HG03039 (cell line): ENCODE results near the gene SP2.
A peak's percentile ranks its signal among the peaks of the same experiment; 100 is the strongest.

Experiments
- ATAC-seq: cut with Tn5 transposase; IDR thresholded peaks from one replicate; pipeline ENCODE4 v1.9.1; 2021; ENCODE audit warnings: mild to moderate bottlenecking, moderate library complexity; ENCODE audit not compliant: unreplicated experiment

SP2 gene

GRCh38 chr17:47895856-47896671 lies at the start of gene SP2:
Gene SP2 (plus strand): TSS chr17:47896236. CDS start chr17:47896287, 51 bp downstream.
- peak; percentile 87 for ATAC-seq

- no peak for ATAC-seq
Measured at GRCh38 chr17:47846716-47847340, 49.2 kb upstream of the SP2 start.

- no peak for ATAC-seq
Measured at GRCh38 chr17:47847341-47848197, 48.5 kb upstream of the SP2 start.

- ATAC-seq: no peak
Measured at GRCh38 chr17:47848198-47848513, 47.9 kb upstream of the SP2 start.

- ATAC-seq: no peak
Measured at GRCh38 chr17:47850373-47850691, 45.7 kb upstream of the SP2 start.

- ATAC-seq: no peak
Measured at GRCh38 chr17:47850692-47851573, 45.1 kb upstream of the SP2 start, which contains the start of gene SP6. Gene SP6 (minus strand): TSS chr17:47851163. CDS start chr17:47848429, 2,734 bp downstream.

GRCh38 chr17:47851764-47852112 lies 44.3 kb upstream of the SP2 start:
- no peak for ATAC-seq

GRCh38 chr17:47852113-47852949 lies 43.7 kb upstream of the SP2 start:
- no peak for ATAC-seq

- ATAC-seq: no peak
Measured at GRCh38 chr17:47853616-47854015, 42.4 kb upstream of the SP2 start.

- no peak for ATAC-seq
Measured at GRCh38 chr17:47855737-47856136, 40.3 kb upstream of the SP2 start.

GRCh38 chr17:47856830-47857229 lies 39.2 kb upstream of the SP2 start:
- ATAC-seq: no peak

GRCh38 chr17:47857551-47858455 lies 38.2 kb upstream of the SP2 start:
- ATAC-seq: no peak

- ATAC-seq: no peak
Measured at GRCh38 chr17:47860386-47860785, 35.6 kb upstream of the SP2 start.

- ATAC-seq: no peak
Measured at GRCh38 chr17:47862621-47863440, 33.2 kb upstream of the SP2 start.

GRCh38 chr17:47864791-47865216 lies 31.2 kb upstream of the SP2 start:
- ATAC-seq: no peak

- ATAC-seq: no peak
Measured at GRCh38 chr17:47866941-47867340, 29.1 kb upstream of the SP2 start.

GRCh38 chr17:47867813-47868533 lies 28.1 kb upstream of the SP2 start:
- ATAC-seq: no peak
